Chondrocyte (in vitro differentiated cells): Measurements from ENCODE around the gene TMEM238. TPM values are rescaled to one million over a fixed set of nuclear protein-coding genes. Genes with fewer than 3 reads are reported as not detected.
"Not testable (repeated sequence)": the region's sequence is repeated elsewhere in the genome, so short reads cannot be mapped to it uniquely, and the experiment has no call there.

Experiments used
- DNase-seq: peaks from one replicate; pipeline ENCODE4 v3.0.0; 2021; ENCODE audit warnings: mixed read lengths, low spot score
- H3K27ac Mint-ChIP-seq: one replicate; pipeline ENCODE4 v1.8.0; 2021; ENCODE audit warnings: mild to moderate bottlenecking, moderate library complexity, mixed read lengths; ENCODE audit not compliant: unreplicated experiment
- H3K27me3 Mint-ChIP-seq: 2 replicates; pipeline ENCODE4 v1.8.0; 2021; ENCODE audit warnings: low read depth, mixed read lengths
- H3K36me3 Mint-ChIP-seq: 2 replicates; pipeline ENCODE4 v1.8.0; 2021; ENCODE audit warnings: low read depth, mixed read lengths
- H3K4me1 Mint-ChIP-seq: 2 replicates; pipeline ENCODE4 v1.8.0; 2021; ENCODE audit warnings: low read depth, mild to moderate bottlenecking, mixed read lengths
- H3K4me3 Mint-ChIP-seq: one replicate; pipeline ENCODE4 v1.8.0; 2021; ENCODE audit warnings: mild to moderate bottlenecking, moderate library complexity, mixed read lengths; ENCODE audit not compliant: unreplicated experiment
- H3K9me3 Mint-ChIP-seq: 2 replicates; pipeline ENCODE4 v1.8.0; 2021; ENCODE audit warnings: low read depth, mixed read lengths
- total RNA-seq: library from RNA; stranded (reverse); gene quantifications from 3 replicates; pipeline ENCODE4 v1.2.1, GENCODE V29; 2021
- TF ChIP-seq, protein P1 (sequence below): fragments of 200-600 bp; sonication (generic); IDR thresholded peaks from 2 replicates; pipeline ENCODE4 v1.5.0; 2021; ENCODE audit warnings: antibody characterized with exemption, mild to moderate bottlenecking, moderate library complexity

The TMEM238 gene
- total RNA-seq, 1 donor from 2014 or later, result 1.0 TPM

DNA sequence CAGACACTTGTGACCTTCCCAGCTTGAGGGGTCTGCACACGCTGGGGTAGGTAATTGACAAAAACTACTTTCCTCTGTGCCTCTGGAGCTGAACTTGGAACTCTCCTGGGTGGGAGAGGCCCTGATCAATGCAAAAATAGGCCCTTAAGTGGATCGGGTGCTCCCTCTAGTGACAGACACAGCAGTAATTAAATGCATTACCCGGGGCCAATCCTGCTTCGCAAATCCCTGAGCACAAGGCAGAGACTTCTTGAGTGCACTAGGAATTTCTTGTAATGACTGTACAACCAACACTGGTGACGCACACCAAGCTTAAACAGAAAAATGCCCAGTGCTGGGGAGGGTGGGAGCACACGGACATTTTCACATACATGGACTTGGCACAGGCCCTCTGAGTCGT is 34.1 kb upstream of the TMEM238 start:
- Mint-ChIP-seq H3K27me3 (peaks cover 8% of the 10 kb centered on the region), H3K4me1 (no peaks in the 10 kb centered on the region), H3K9me3 (no peaks in the 10 kb centered on the region), H3K4me3 (no peak overlapping the region), H3K27ac (no peak overlapping the region), H3K36me3 (no peaks in the 10 kb centered on the region)
- TF ChIP-seq, protein P1, sequence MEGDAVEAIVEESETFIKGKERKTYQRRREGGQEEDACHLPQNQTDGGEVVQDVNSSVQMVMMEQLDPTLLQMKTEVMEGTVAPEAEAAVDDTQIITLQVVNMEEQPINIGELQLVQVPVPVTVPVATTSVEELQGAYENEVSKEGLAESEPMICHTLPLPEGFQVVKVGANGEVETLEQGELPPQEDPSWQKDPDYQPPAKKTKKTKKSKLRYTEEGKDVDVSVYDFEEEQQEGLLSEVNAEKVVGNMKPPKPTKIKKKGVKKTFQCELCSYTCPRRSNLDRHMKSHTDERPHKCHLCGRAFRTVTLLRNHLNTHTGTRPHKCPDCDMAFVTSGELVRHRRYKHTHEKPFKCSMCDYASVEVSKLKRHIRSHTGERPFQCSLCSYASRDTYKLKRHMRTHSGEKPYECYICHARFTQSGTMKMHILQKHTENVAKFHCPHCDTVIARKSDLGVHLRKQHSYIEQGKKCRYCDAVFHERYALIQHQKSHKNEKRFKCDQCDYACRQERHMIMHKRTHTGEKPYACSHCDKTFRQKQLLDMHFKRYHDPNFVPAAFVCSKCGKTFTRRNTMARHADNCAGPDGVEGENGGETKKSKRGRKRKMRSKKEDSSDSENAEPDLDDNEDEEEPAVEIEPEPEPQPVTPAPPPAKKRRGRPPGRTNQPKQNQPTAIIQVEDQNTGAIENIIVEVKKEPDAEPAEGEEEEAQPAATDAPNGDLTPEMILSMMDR, result peak; percentile 92
- no peak for DNase-seq

DNA sequence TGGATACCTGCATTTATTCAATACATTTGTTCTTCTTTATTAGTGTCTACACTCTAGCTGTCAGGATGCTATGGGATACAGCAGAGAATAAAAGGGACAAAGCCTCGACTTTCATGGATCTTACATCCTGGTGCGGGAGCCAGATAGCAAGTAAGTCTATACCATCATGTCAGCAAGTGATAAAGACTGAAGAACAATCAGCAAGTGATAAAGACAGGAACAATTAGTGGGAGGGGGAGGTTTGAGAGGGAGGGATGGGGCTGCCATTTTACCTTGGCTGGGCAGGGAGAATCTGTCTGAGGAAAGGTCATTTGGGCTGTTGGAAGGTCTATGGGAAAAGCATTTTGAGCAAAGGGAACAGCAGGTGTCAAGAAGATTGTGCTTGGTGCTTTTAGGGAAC is 26.1 kb upstream of the TMEM238 start:
- no peak for DNase-seq
- Mint-ChIP-seq H3K9me3 (peaks cover 9% of the 10 kb centered on the region), H3K36me3 (peaks cover 14% of the 10 kb centered on the region), H3K4me3 (no peak overlapping the region), H3K27ac (no peak overlapping the region), H3K4me1 (peaks cover 22% of the 10 kb centered on the region), H3K27me3 (peaks cover 2% of the 10 kb centered on the region)
- TF ChIP-seq, protein P1, result no peak

DNA sequence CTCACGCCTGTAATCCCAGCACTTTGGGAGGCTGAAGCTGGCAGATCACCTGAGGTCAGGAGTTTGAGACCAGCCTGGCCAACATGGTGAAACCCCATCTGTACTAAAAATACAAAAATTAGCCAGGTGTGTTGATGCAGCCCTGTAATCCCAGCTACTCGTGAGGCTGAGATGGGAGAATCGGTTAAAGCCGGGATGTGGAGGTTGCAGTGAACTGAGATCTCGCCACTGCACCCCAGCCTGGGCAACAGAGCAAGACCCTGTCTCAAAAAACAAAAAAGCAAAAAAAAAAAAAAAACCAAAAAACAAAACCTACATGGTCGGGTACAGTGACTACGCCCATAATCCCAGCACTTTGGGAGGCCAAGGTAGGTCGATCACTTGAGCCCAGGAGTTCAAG is 25.1 kb upstream of the TMEM238 start:
- Mint-ChIP-seq H3K36me3 (peaks cover 14% of the 10 kb centered on the region), H3K27ac (peak overlapping the region; percentile 98), H3K4me1 (peaks cover 22% of the 10 kb centered on the region)
- not testable (repeated sequence) for H3K9me3 Mint-ChIP-seq, DNase-seq, H3K4me3 Mint-ChIP-seq, H3K27me3 Mint-ChIP-seq

DNA sequence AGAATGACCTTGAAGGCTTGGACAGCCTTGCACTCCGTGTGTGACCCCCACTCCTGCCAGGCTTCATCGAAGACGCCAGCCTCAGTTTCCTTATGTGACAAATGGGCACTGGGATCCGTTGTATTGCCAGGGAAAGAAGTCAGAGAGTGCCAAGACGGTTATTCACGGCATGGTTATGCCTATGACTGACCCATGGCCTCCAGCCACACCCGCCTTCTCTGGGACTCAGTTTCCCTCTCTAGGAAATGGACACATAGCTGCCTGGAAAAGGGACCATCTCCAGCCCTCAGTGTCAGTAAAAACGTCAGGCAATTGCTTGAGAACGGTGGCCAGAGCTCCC is 24.4 kb upstream of the TMEM238 start:
- TF ChIP-seq, protein P1, result no peak
- peak overlapping the region; percentile 86 for H3K4me3 Mint-ChIP-seq
- H3K4me1 Mint-ChIP-seq, result peaks cover 26% of the 10 kb centered on the region
- DNase-seq, result no peak
- peaks cover 9% of the 10 kb centered on the region for H3K9me3 Mint-ChIP-seq
- H3K27ac Mint-ChIP-seq, result peak overlapping the region; percentile 98
- H3K27me3 Mint-ChIP-seq, result no peaks in the 10 kb centered on the region
- peaks cover 19% of the 10 kb centered on the region for H3K36me3 Mint-ChIP-seq

DNA sequence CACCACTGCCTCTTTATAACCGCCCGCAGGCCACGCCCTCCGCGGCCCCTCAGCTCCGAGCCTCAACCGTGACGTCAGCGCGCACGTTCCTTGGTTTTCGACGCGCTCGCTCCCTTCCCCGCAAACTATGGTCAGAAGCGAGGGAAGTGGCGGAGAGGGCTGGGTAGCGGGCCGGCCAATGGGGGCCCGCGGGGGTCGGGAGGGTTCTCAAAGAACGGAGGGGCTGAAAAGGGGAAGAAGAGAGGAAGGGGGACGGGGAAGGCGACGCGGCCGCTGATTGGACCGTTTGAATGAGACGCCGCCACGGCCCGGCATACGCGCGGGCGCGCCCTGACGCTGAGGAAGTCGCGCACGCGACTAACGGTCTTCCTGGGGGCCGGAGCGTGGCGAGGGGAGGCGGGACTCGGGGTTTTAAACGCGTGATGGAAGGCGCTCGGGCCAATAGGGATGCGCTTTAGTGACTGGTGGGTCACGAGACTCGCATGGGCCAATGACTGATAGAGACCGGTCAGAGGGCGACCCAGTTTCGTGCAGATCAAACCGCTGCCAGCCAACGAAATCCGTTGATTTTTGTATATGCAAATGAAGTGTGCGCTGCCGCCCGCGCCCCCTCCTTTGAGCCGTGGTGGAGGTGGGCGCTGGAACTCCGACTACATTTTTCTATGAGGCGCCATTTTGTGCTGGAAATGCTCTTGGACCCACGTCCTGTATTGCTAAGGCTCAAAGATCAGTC is 23.9 kb upstream of the TMEM238 start:
- Mint-ChIP-seq H3K4me1 (peaks cover 29% of the 10 kb centered on the region), H3K36me3 (peaks cover 23% of the 10 kb centered on the region), H3K4me3 (peak overlapping the region; percentile 86), H3K9me3 (peaks cover 9% of the 10 kb centered on the region), H3K27ac (peak overlapping the region; percentile 98), H3K27me3 (no peaks in the 10 kb centered on the region)
- TF ChIP-seq, protein P1, result no peak
- peak; percentile 99 for DNase-seq

DNA sequence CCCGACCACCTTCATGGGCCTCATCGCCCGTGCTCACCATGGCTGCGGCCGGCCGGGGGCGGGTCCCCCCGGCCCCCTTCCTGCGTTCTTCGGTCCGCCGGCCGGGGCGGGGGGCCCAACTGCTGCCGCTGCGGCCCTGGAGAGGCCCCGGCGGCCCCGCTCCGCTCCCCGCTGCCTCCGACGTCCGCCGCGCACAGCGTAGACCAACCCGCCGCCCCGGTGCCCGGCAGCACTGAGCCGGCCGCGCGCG is 23.4 kb upstream of the TMEM238 start, which contains the start of gene UBE2S:
Gene UBE2S (minus strand): TSS at position 239 of the 250 bp plus-strand sequence. CDS start 199 bp downstream, at position 40.
- not testable (repeated sequence) for H3K27me3 Mint-ChIP-seq, DNase-seq, H3K9me3 Mint-ChIP-seq
- Mint-ChIP-seq H3K36me3 (peaks cover 28% of the 10 kb centered on the region), H3K27ac (peak within 1 kb of the TSS; percentile 98), H3K4me3 (peak within 1 kb of the TSS; percentile 86), H3K4me1 (peaks cover 29% of the 10 kb centered on the region)
